ENCODE measurements around the gene SYT9.

SYT9 gene

GRCh38 chr11:7484645-7485044 lies 232.9 kb downstream of the SYT9 start:
- no peak for TF ChIP-seq CTCF (IDR thresholded peaks at IDR 0.05; ENCODE audit: low read depth, low read length, missing control alignments)
- no peak for DNase-seq
- Histone ChIP-seq H3K36me3 (replicated peaks) (no peaks in the 10 kb centered on the region), H3K27ac (no peak overlapping the region), H3K27me3 (replicated peaks) (peaks cover 1% of the 10 kb centered on the region), H3K4me3 (ENCODE audit: low read depth, low read length) (no peak overlapping the region)
- in situ Hi-C loops (cut with HindIII; ENCODE audit: low pct_ligation_motif_present, low sequenced_read_pairs), result no loop called here

GRCh38 chr11:7485186-7486097 lies 233.7 kb downstream of the SYT9 start, which contains the start of gene OLFML1:
TSS of gene OLFML1 (plus strand) at chr11:7485506. CDS start at chr11:7485876, 370 bp downstream.
- in situ Hi-C loops (cut with HindIII; ENCODE audit: low pct_ligation_motif_present, low sequenced_read_pairs), result no loop called here
- TF ChIP-seq CTCF (IDR thresholded peaks at IDR 0.05; ENCODE audit: low read depth, low read length, missing control alignments), result no peak
- Histone ChIP-seq H3K27me3 (replicated peaks) (peaks cover 1% of the 10 kb centered on the region), H3K4me3 (ENCODE audit: low read depth, low read length) (no peak within 1 kb of the TSS), H3K36me3 (replicated peaks) (no peaks in the 10 kb centered on the region), H3K27ac (no peak within 1 kb of the TSS)
- no peak for DNase-seq

- no peaks in the 10 kb centered on the region for H3K36me3 ChIP-seq (replicated peaks)
- in situ Hi-C loops (cut with HindIII; ENCODE audit: low pct_ligation_motif_present, low sequenced_read_pairs), result no loop called here
- no peak overlapping the region for H3K4me3 ChIP-seq (ENCODE audit: low read depth, low read length)
- no peak overlapping the region for H3K27ac ChIP-seq
- H3K27me3 ChIP-seq (replicated peaks), result peaks cover 1% of the 10 kb centered on the region
- no peak for TF ChIP-seq CTCF (IDR thresholded peaks at IDR 0.05; ENCODE audit: low read depth, low read length, missing control alignments)
- no peak for DNase-seq
Measured at GRCh38 chr11:7486098-7486780, 234.5 kb downstream of the SYT9 start.

- Histone ChIP-seq H3K27ac (no peak overlapping the region), H3K27me3 (replicated peaks) (peaks cover 1% of the 10 kb centered on the region), H3K4me3 (ENCODE audit: low read depth, low read length) (no peak overlapping the region), H3K36me3 (replicated peaks) (no peaks in the 10 kb centered on the region)
- no peak for DNase-seq
- no peak for TF ChIP-seq CTCF (IDR thresholded peaks at IDR 0.05; ENCODE audit: low read depth, low read length, missing control alignments)
- in situ Hi-C loops (cut with HindIII; ENCODE audit: low pct_ligation_motif_present, low sequenced_read_pairs), result no loop called here
Measured at GRCh38 chr11:7486781-7487140, 235.1 kb downstream of the SYT9 start.

GRCh38 chr11:7487360-7487759 lies 235.7 kb downstream of the SYT9 start:
- Histone ChIP-seq H3K27me3 (replicated peaks) (peaks cover 1% of the 10 kb centered on the region), H3K27ac (no peak overlapping the region), H3K4me3 (ENCODE audit: low read depth, low read length) (no peak overlapping the region), H3K36me3 (replicated peaks) (no peaks in the 10 kb centered on the region)
- no peak for TF ChIP-seq CTCF (IDR thresholded peaks at IDR 0.05; ENCODE audit: low read depth, low read length, missing control alignments)
- in situ Hi-C loops (cut with HindIII; ENCODE audit: low pct_ligation_motif_present, low sequenced_read_pairs), result no loop called here
- DNase-seq, result no peak

All from brain microvascular endothelial cell (primary cell).